ENCODE measurements around the gene LIPM. TPM values are rescaled to one million over a fixed set of nuclear protein-coding genes. Genes with fewer than 3 reads are reported as not detected.

LIPM gene
- total RNA-seq, 1 experiment from 2014 or later: not detected

GRCh38 chr10:88831709-88832108 is 29.2 kb downstream of the LIPM start:
- intact Hi-C loops (cut with micrococcal nuclease): no loop called here
- H3K4me3 Mint-ChIP-seq (ENCODE audit: unreplicated experiment): no peak overlapping the region
- no peaks in the 10 kb centered on the region for H3K36me3 Mint-ChIP-seq (ENCODE audit: insufficient read depth, unreplicated experiment)
- ChIA-PET CTCF (interaction anchor here (0.7 to 19.9 kb wide), 6 partner anchors 9 to 528 kb away, joined by 3 to 588 read pairs (median 4); no protein-coding TSS in a partner anchor), POLR2A (interaction anchor here (1.0 to 1.2 kb wide), 3 partner anchors 10 to 159 kb away, joined by 4 read pairs; partner anchors contain the start of gene FAS)
- H3K9me3 Mint-ChIP-seq (ENCODE audit: unreplicated experiment): no peaks in the 10 kb centered on the region
- TF ChIP-seq CTCF (IDR thresholded peaks at IDR 0.05; ENCODE audit: unreplicated experiment): no peak
- DNase-seq (ENCODE audit: unreplicated experiment): no peak
- no peaks in the 10 kb centered on the region for H3K4me1 Mint-ChIP-seq (ENCODE audit: insufficient read depth, unreplicated experiment)
- BruUV-seq (replicated peaks): no TSS peak
- H3K27ac Mint-ChIP-seq (ENCODE audit: low read depth, unreplicated experiment): no peak overlapping the region
- no peaks in the 10 kb centered on the region for H3K27me3 Mint-ChIP-seq (ENCODE audit: insufficient read depth, unreplicated experiment)

DNA sequence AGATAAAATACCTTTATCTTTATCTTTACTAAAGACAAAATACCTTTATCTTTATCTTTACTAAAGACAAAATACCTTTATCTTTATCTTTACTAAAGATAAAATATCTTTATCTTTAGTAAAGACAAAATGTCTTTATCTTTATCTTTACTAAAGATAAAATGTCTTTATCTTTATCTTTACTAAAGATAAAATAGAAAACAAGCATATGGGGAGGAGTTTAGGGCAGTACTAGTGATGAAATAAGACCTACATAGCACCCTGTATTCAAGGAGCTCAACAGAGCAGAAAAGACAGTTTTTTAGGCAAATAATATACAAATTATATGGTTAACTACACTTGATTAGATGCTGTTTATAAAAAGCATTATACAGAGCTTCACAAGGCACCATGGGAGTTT is 29.8 kb downstream of the LIPM start:
- no peak overlapping the region for H3K27ac Mint-ChIP-seq (ENCODE audit: low read depth, unreplicated experiment)
- DNase-seq (ENCODE audit: unreplicated experiment): no peak
- intact Hi-C loops (cut with micrococcal nuclease): no loop called here
- no peaks in the 10 kb centered on the region for H3K9me3 Mint-ChIP-seq (ENCODE audit: unreplicated experiment)
- no peaks in the 10 kb centered on the region for H3K27me3 Mint-ChIP-seq (ENCODE audit: insufficient read depth, unreplicated experiment)
- no peaks in the 10 kb centered on the region for H3K36me3 Mint-ChIP-seq (ENCODE audit: insufficient read depth, unreplicated experiment)
- no peak for TF ChIP-seq CTCF (IDR thresholded peaks at IDR 0.05; ENCODE audit: unreplicated experiment)
- BruUV-seq (replicated peaks): no TSS peak
- CTCF ChIA-PET: interaction anchor here (0.6 to 19.9 kb wide), 3 partner anchors 8 to 159 kb away, joined by 3 to 588 read pairs (median 66); no protein-coding TSS in a partner anchor
- POLR2A ChIA-PET: interaction anchor here (1.0 kb wide), 1 partner anchor 95 kb away, joined by 3 read pairs; no protein-coding TSS in a partner anchor
- no peaks in the 10 kb centered on the region for H3K4me1 Mint-ChIP-seq (ENCODE audit: insufficient read depth, unreplicated experiment)
- H3K4me3 Mint-ChIP-seq (ENCODE audit: unreplicated experiment): no peak overlapping the region

DNA sequence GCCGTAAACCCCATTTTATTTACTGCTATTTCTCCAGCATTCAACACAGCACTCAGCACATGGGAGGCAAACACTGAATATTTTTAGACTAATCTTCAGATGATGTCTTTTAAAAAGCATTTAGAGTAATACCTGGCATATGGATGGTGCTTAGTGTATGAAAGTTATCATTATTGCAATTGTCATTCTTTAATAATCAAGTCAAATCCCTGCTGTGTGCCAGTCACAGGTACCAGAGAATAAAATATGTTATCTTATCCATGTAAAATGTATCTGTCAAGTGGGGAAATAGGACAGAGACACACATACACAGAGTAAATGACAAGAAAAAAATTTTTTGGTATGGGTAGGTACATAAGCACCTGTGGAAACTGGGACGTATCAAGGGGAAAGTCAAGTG is 30.6 kb downstream of the LIPM start:
- Mint-ChIP-seq H3K36me3 (ENCODE audit: insufficient read depth, unreplicated experiment) (no peaks in the 10 kb centered on the region), H3K27me3 (ENCODE audit: insufficient read depth, unreplicated experiment) (no peaks in the 10 kb centered on the region), H3K9me3 (ENCODE audit: unreplicated experiment) (no peaks in the 10 kb centered on the region), H3K4me3 (ENCODE audit: unreplicated experiment) (no peak overlapping the region), H3K4me1 (ENCODE audit: insufficient read depth, unreplicated experiment) (no peaks in the 10 kb centered on the region), H3K27ac (ENCODE audit: low read depth, unreplicated experiment) (no peak overlapping the region)
- DNase-seq (ENCODE audit: unreplicated experiment): no peak
- no TSS peak for BruUV-seq (replicated peaks)
- ChIA-PET POLR2A (interaction anchor here (1.0 kb wide), 1 partner anchor 94 kb away, joined by 3 read pairs; no protein-coding TSS in a partner anchor), CTCF (interaction anchor here (0.6 to 19.9 kb wide), 3 partner anchors 9 to 159 kb away, joined by 3 to 588 read pairs (median 66); no protein-coding TSS in a partner anchor)
- no peak for TF ChIP-seq CTCF (IDR thresholded peaks at IDR 0.05; ENCODE audit: unreplicated experiment)
- intact Hi-C loops (cut with micrococcal nuclease): no loop called here

DNA sequence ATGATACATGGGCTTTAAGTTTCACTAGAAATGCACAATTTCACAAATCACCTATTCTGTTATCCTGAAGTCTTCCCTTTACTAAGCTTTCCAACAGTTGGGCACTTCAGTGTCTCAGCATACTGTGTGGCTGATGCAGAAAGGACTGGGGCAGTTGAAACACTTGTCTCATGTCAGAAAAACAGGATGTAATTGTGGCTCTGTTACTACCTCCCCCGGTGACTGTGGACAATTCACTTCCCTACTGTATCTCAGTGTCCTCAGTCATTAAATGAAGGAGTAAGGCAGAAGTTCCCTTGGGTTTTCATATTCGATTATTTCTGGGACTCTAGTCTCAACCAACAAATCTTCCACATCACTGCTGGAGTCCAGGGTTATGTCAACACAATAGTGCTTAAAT is 31.2 kb downstream of the LIPM start:
- BruUV-seq (replicated peaks): no TSS peak
- Mint-ChIP-seq H3K27me3 (ENCODE audit: insufficient read depth, unreplicated experiment) (no peaks in the 10 kb centered on the region), H3K36me3 (ENCODE audit: insufficient read depth, unreplicated experiment) (no peaks in the 10 kb centered on the region), H3K4me1 (ENCODE audit: insufficient read depth, unreplicated experiment) (no peaks in the 10 kb centered on the region), H3K9me3 (ENCODE audit: unreplicated experiment) (no peaks in the 10 kb centered on the region), H3K27ac (ENCODE audit: low read depth, unreplicated experiment) (no peak overlapping the region), H3K4me3 (ENCODE audit: unreplicated experiment) (no peak overlapping the region)
- intact Hi-C loops (cut with micrococcal nuclease): loop anchor here (2.0 kb wide), 1 partner anchor 383 kb away; no protein-coding TSS in a partner anchor
- DNase-seq (ENCODE audit: unreplicated experiment): no peak
- POLR2A ChIA-PET: interaction anchor here (0.7 to 4.5 kb wide), 3 partner anchors 47 to 384 kb away, joined by 3 to 43 read pairs (median 36); partner anchors contain the start of gene STAMBPL1
- CTCF ChIA-PET: interaction anchor here (1.4 to 19.9 kb wide), 6 partner anchors 10 to 269 kb away, joined by 6 to 588 read pairs (median 35); no protein-coding TSS in a partner anchor
- TF ChIP-seq CTCF (IDR thresholded peaks at IDR 0.05; ENCODE audit: unreplicated experiment): no peak
